ENCODE results near the gene CD74. TPM values are rescaled to one million over a fixed set of nuclear protein-coding genes. Genes with fewer than 3 reads are reported as not detected.

The CD74 gene
- total and polyA plus RNA-seq, 2 of the 4 experiments (the other 2 are of a cell fraction): 0.18 to 1.1 TPM

GRCh38 chr5:150457121-150457520 lies 44.4 kb upstream of the CD74 start:
- Histone ChIP-seq H3K27ac (ENCODE audit: insufficient read depth, low read length) (no peak overlapping the region), H3K27me3 (ENCODE audit: control insufficient read depth, insufficient read depth, low read length) (no peaks in the 10 kb centered on the region), H3K36me3 (ENCODE audit: control insufficient read depth, insufficient read depth, low read length) (no peaks in the 10 kb centered on the region), H2BK20ac (ENCODE audit: low read depth, low read length) (no peak overlapping the region), H3K56ac (ENCODE audit: extremely low read depth, insufficient read depth, low read length) (no peak overlapping the region), H3K9ac (ENCODE audit: low read depth, low read length) (no peak overlapping the region), H2BK15ac (ENCODE audit: low read depth, low read length) (no peak overlapping the region), H2AK9ac (replicated peaks; ENCODE audit: low read depth, low read length, poor library complexity) (peak overlapping the region; percentile 37), H3K4me2 (ENCODE audit: low read depth, low read length) (no peak overlapping the region), H3K4me1 (ENCODE audit: control insufficient read depth, insufficient read depth, low read length) (no peaks in the 10 kb centered on the region), H2BK5ac (ENCODE audit: low read depth, low read length, poor library complexity, severe bottlenecking) (no peak overlapping the region), H2AK5ac (ENCODE audit: low read depth, low read length) (no peak overlapping the region), H3K9me1 (ENCODE audit: insufficient read depth, low read length) (no peaks in the 10 kb centered on the region; the same call in 1 of the 2 replicates), H3K9me3 (ENCODE audit: control insufficient read depth, insufficient read depth, low read length) (no peaks in the 10 kb centered on the region), H3K14ac (replicated peaks; ENCODE audit: low read depth, low read length) (no peak overlapping the region; the same call in 1 of the 2 replicates), H3K23ac (ENCODE audit: low read depth, low read length) (no peak overlapping the region), H2BK120ac (ENCODE audit: low read depth, low read length) (no peak overlapping the region), H3K79me1 (ENCODE audit: low read depth in 1 of 2, low read length in 2 of 2) (0 out of 4 replicates have a peak, but pooled peaks cover 0 to 6% of the 10 kb centered on the region in 2 experiments), H2AFZ (replicated peaks; ENCODE audit: low read length, poor library complexity) (peak overlapping the region; percentile 56), H3K18ac (ENCODE audit: low read depth, low read length) (no peak overlapping the region), H4K91ac (ENCODE audit: insufficient read depth, low read depth, low read length) (no peak overlapping the region), H3K4me3 (ENCODE audit: insufficient read depth, low read depth, low read length) (no peak overlapping the region), H4K5ac (ENCODE audit: low read depth, low read length) (no peak overlapping the region), H3K4ac (ENCODE audit: low read depth, low read length) (no peak overlapping the region), H4K8ac (ENCODE audit: low read depth in 2 of 2, low read length in 2 of 2) (peak overlapping the region in 1 of 2 experiments; percentile 39; a peak in 1 of 4 replicates), H4K20me1 (ENCODE audit: insufficient read depth, low read length) (no peaks in the 10 kb centered on the region)
- dilution Hi-C loops (cut with HindIII; ENCODE audit: low sequenced_read_pairs, unreplicated experiment): no loop called here
- no TSS peak for BruUV-seq (replicated peaks)
- no peak for ATAC-seq (ENCODE audit: low read depth)
- TF ChIP-seq MAZ (IDR thresholded peaks at IDR 0.05; ENCODE audit: borderline replicate concordance, low read depth, low read length) (no peak), BHLHE40 (IDR thresholded peaks at IDR 0.05; ENCODE audit: low read depth, low read length) (no peak), RFX5 (IDR thresholded peaks at IDR 0.05; ENCODE audit: low read depth, low read length) (no peak), RCOR1 (IDR thresholded peaks at IDR 0.05; ENCODE audit: insufficient replicate concordance, low read length) (no peak), SMC3 (IDR thresholded peaks at IDR 0.05; ENCODE audit: low read depth, low read length) (no peak), CTCF (conservative IDR thresholded peaks at IDR 0.05; ENCODE audit: low read depth, low read length) (no peak), MAFK (IDR thresholded peaks at IDR 0.05; ENCODE audit: low read depth, low read length) (no peak), RAD21 (IDR thresholded peaks at IDR 0.05; ENCODE audit: low read length) (no peak), NFE2L2 (IDR thresholded peaks at IDR 0.05; ENCODE audit: low read depth, low read length) (no peak), ELK1 (IDR thresholded peaks at IDR 0.05; ENCODE audit: borderline replicate concordance, low read depth, low read length) (no peak), CHD1 (IDR thresholded peaks at IDR 0.05; ENCODE audit: low read depth, low read length) (no peak), POLR2A (IDR thresholded peaks at IDR 0.05; ENCODE audit: low read depth, low read length) (no peak)
- TF ChIP-seq, protein P1, sequence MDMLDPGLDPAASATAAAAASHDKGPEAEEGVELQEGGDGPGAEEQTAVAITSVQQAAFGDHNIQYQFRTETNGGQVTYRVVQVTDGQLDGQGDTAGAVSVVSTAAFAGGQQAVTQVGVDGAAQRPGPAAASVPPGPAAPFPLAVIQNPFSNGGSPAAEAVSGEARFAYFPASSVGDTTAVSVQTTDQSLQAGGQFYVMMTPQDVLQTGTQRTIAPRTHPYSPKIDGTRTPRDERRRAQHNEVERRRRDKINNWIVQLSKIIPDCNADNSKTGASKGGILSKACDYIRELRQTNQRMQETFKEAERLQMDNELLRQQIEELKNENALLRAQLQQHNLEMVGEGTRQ (IDR thresholded peaks at IDR 0.05; ENCODE audit: low read depth, low read length): no peak
- ChIA-PET CTCF (interaction anchor here (0.6 to 0.9 kb wide), 3 partner anchors 88 to 105 kb away, joined by 3 to 5 read pairs (median 4); no protein-coding TSS in a partner anchor), POLR2A (ENCODE audit: unreplicated experiment) (no interaction called here)
- WGBS, 2 experiments (ENCODE audit: extremely low coverage in 2 of 2, insufficient read length in 1 of 2): 75% methylated on average over 2 of the region's 6 CpGs; no CpG with 5 or more reads in 1 of the 2 experiments
- intact Hi-C loops (cut with micrococcal nuclease): no loop called here
- in situ Hi-C loops (cut with MboI; ENCODE audit: low sequenced_read_pairs): no loop called here
- DNase-seq: no peak
